SJCRH30 (cell line): ENCODE measurements around the gene LRGUK. TPM values are rescaled to one million over a fixed set of nuclear protein-coding genes. Genes with fewer than 3 reads are reported as not detected.
A peak's percentile ranks its signal among the peaks of the same experiment; 100 is the strongest.

Experiments
- DNase-seq, 2 experiments: peaks; one replicate each; pipeline ENCODE4 v3.0.0-alpha.2; 2015 to 2020
- H3K27ac ChIP-seq: fragments of 250-450 bp; sonication (Bioruptor Pico); 2 replicates; pipeline ENCODE4 v1.5.1; 2020; ENCODE audit warnings: mild to moderate bottlenecking, moderate library complexity
- H3K27me3 ChIP-seq: fragments of 250-450 bp; sonication (Bioruptor Pico); 2 replicates; pipeline ENCODE4 v1.5.1; 2020; ENCODE audit warnings: mild to moderate bottlenecking, moderate library complexity
- H3K36me3 ChIP-seq: fragments of 250-450 bp; sonication (Bioruptor Pico); 2 replicates; pipeline ENCODE4 v1.5.1; 2020; ENCODE audit warnings: mild to moderate bottlenecking, moderate library complexity
- H3K4me1 ChIP-seq: fragments of 250-450 bp; sonication (Bioruptor Pico); 2 replicates; pipeline ENCODE4 v1.5.1; 2020; ENCODE audit warnings: mild to moderate bottlenecking, moderate library complexity
- H3K4me3 ChIP-seq: fragments of 250-450 bp; sonication (Bioruptor Pico); 2 replicates; pipeline ENCODE4 v1.5.1; 2020; ENCODE audit warnings: mild to moderate bottlenecking, moderate library complexity
- H3K9me3 ChIP-seq: fragments of 250-450 bp; sonication (Bioruptor Pico); replicated peaks from 2 replicates; pipeline ENCODE4 v1.5.1; 2020; ENCODE audit warnings: mild to moderate bottlenecking, moderate library complexity
- total RNA-seq: library from RNA; depleted of rRNA; stranded (reverse); fragments of >200 nt; shearing (Covaris generic); gene quantifications from 2 replicates; pipeline ENCODE4 v1.2.3, GENCODE V29; 2014

The LRGUK gene
- total RNA-seq, 1 experiment from 2014 or later: 0.04 TPM

DNA sequence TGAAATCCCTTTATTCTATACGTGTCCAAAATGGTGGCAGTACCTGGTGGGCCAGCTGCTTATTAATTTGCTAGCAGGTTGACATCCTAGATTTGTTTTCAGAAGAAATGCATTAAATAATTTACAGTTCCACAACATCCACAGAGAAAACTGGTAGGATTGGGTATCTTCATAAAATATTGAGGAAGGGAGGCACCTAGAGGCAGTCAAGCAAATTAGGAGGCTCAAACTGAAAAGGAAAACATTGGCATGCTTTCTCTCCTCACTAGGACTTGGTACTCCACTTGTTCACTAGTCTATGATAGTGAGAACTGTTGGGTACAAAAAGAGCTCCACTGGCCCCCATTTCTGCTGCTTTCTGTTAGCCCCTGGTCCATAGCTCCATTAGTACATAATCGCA, 18.3 kb upstream of the LRGUK start:
- Histone ChIP-seq H3K9me3 (no peaks in the 10 kb centered on the region), H3K4me3 (no peak overlapping the region), H3K27ac (no peak overlapping the region)

DNA sequence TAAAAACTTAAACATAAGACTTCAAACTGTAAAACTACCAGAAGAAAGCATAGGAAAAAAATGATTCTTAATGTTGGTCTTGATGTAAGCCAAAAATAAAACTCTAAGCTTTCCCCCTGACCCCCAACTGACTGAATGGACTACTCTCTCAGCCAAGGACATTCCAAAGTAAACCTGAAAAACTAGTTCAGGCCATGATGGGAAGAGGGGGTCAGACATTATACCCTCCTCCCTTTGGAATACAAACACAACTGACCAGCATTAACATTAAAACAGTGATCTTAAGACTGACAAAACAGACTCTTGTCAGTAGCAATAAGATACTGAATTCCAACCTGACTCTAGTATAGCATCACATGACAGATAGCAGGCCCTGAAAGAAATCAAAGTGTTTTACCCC, 13.5 kb upstream of the LRGUK start:
- Histone ChIP-seq H3K27me3 (no peaks in the 10 kb centered on the region), H3K9me3 (0 out of 2 replicates have a peak, but pooled peaks cover 4% of the 10 kb centered on the region), H3K27ac (no peak overlapping the region), H3K4me3 (no peak overlapping the region), H3K4me1 (no peaks in the 10 kb centered on the region), H3K36me3 (no peaks in the 10 kb centered on the region)
- DNase-seq: no peak

More for the DNA sequence above, 18.3 kb upstream of the LRGUK start:
- Histone ChIP-seq H3K4me1 (no peaks in the 10 kb centered on the region), H3K36me3 (no peaks in the 10 kb centered on the region), H3K27me3 (no peaks in the 10 kb centered on the region)
- no peak for DNase-seq

DNA sequence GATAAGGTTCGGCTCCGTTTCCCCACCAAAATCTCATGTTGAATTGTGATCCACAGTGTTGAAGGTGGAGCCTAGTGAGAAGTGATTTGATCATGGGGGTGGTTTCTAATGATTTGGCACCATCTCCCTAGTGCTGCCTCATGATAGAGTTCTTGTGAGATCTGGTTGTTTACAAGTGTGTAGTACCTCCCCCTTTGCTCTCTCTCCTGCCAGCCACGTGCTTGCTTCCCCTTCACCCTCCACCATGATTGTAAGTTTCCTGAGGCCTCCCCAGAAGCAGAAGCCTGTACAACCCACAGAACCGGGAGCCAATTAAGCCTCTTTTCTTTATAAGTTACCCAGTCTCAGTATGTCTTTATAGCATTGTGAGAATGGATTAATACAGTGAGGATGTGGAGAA, 12.1 kb upstream of the LRGUK start:
- Histone ChIP-seq H3K27ac (no peak overlapping the region), H3K4me1 (no peaks in the 10 kb centered on the region), H3K27me3 (no peaks in the 10 kb centered on the region), H3K9me3 (0 out of 2 replicates have a peak, but pooled peaks cover 4% of the 10 kb centered on the region), H3K4me3 (no peak overlapping the region), H3K36me3 (no peaks in the 10 kb centered on the region)
- no peak for DNase-seq

DNA sequence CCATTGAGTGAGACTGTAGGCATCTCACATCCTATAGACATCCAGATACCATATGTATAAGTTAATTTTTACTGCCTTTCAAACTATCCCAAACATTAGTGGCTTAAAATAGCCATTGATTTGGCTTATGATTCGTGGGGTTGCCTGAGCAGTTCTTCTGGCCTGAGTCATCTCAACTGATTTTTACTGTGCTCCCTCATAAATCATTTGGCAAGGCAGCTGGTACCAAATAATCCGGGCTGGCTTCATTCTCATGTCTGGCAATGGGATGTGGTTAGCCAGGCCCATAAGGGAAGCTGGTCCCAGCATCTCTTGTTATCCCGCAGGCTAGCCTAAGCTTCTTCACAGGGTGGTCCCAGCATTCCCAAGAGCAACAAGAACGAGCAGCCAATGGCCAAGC, 6.7 kb upstream of the LRGUK start:
- H3K4me1 ChIP-seq: no peaks in the 10 kb centered on the region
- no peaks in the 10 kb centered on the region for H3K9me3 ChIP-seq
- no peak overlapping the region for H3K27ac ChIP-seq
- no peaks in the 10 kb centered on the region; the same call in 1 of the 2 replicates for H3K27me3 ChIP-seq
- no peaks in the 10 kb centered on the region for H3K36me3 ChIP-seq
- DNase-seq: peak; percentile 37 to 39
- no peak overlapping the region for H3K4me3 ChIP-seq

DNA sequence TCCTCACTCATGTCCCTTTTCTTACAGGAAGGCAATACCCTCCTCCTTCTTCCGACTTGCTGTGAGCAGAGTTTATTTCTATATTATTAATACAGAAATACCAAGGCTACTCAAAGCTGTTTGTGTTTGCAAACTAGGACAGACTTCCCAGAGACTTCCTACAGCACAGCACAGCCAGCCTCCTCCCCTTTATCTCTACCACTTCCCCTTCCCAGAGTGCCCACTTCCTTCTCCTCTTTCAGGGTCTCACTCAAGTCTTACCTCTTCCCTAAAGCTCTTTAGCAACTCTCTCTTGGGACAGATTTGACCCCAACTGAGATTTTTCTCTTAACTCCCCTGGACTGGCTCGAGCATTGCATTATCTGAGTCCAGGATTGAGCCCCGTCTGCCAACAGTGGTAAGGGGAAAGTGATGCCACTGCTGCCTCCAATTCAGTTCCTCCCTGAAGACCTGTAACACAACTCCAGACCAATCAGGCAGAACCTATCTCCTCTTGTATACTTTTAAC, 5.5 kb upstream of the LRGUK start:
- H3K36me3 ChIP-seq: no peaks in the 10 kb centered on the region
- DNase-seq: no peak
- no peak overlapping the region for H3K27ac ChIP-seq
- H3K9me3 ChIP-seq: no peaks in the 10 kb centered on the region
- H3K4me3 ChIP-seq: no peak overlapping the region
- H3K27me3 ChIP-seq: no peaks in the 10 kb centered on the region; the same call in 1 of the 2 replicates
- no peaks in the 10 kb centered on the region for H3K4me1 ChIP-seq

DNA sequence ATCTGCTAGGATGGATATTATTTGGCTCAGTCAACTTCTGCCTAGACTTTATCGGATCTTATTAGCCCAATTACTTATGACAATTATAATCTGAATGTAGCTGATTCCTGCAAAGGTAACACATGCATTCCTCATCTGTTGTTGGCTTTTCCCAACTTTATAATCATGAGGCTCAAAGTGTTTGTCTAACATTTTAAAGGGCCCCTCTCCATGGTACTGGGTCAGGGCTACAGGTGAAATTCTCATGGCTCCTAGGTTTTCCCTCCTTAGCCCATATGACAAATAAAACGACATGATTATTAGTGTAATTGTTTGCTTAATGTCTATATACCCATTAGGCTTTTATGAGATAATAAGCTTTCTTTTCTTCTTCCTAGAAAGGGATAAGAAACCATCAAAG, 4.2 kb upstream of the LRGUK start:
- Histone ChIP-seq H3K36me3 (no peaks in the 10 kb centered on the region), H3K27ac (no peak overlapping the region), H3K4me3 (no peak overlapping the region), H3K9me3 (no peaks in the 10 kb centered on the region), H3K27me3 (no peaks in the 10 kb centered on the region; the same call in 1 of the 2 replicates), H3K4me1 (no peaks in the 10 kb centered on the region)
- DNase-seq: no peak

DNA sequence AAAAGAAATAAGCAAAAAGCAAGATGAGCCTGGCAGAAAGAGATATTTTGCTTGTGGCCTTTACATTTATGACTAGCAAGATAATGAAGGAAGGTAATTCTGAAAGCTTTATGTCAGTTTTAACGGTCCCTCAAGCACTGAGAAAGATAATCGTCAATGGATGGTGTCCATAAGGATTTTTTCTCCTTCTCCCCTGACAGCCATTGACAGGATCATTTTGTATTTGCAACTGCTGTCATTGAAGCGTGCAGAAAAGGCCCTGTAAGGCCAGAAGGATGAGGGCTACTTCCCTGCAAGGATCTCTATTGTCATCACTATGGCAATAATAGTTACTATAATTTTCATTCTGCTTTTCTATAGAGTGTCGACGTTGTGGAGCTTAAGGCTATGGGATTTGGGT, 994 bp upstream of the LRGUK start:
- no peak for DNase-seq
- H3K4me1 ChIP-seq: no peaks in the 10 kb centered on the region
- H3K4me3 ChIP-seq: no peak overlapping the region
- H3K36me3 ChIP-seq: no peaks in the 10 kb centered on the region
- H3K27me3 ChIP-seq: no peaks in the 10 kb centered on the region; the same call in 1 of the 2 replicates
- no peaks in the 10 kb centered on the region for H3K9me3 ChIP-seq
- no peak overlapping the region for H3K27ac ChIP-seq

DNA sequence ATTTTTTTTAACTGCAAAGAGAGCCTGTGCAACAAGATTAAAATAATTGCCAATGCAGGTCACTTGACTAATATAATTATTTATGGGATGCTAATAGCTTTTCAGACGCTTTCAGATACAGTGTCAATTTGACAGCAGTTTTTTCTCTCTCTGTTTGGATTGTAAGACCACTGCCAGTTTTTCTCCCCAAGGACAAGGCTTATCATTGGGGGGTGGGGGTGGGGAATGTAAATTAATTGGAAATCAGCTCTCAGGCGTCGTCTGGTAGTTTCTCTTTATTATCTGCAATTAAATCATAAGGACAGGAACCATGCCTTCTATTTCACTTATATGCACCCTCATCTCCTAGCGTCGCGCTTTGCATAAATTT, 559 bp upstream of the LRGUK start:
- Histone ChIP-seq H3K4me1 (no peaks in the 10 kb centered on the region), H3K27ac (no peak overlapping the region), H3K27me3 (no peaks in the 10 kb centered on the region; the same call in 1 of the 2 replicates), H3K9me3 (no peaks in the 10 kb centered on the region), H3K4me3 (no peak overlapping the region), H3K36me3 (no peaks in the 10 kb centered on the region)
- DNase-seq: no peak

DNA sequence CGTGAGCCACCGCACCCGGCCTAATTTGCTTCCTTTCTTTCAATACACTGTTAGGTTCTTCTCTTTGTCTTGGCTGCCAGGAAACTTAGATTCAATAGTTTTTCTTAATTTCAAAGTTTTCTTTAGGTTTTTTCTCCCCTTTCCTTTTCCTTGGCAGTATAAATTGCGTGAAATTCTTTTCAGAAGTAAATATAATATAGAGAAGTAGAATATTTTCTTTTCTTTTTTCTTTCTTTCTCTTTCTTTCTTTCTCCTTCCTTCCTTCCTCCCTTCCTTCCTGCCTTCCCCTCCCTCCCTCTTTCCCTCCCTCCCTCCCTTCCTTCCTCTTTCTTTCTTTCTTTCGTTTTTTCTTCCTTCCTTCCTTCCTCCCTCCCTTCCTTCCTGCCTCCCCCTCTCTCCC, 1.7 kb downstream of the LRGUK start:
- Histone ChIP-seq H3K4me1 (no peaks in the 10 kb centered on the region), H3K4me3 (no peak overlapping the region), H3K27me3 (no peaks in the 10 kb centered on the region; the same call in 1 of the 2 replicates), H3K9me3 (no peaks in the 10 kb centered on the region), H3K36me3 (no peaks in the 10 kb centered on the region), H3K27ac (no peak overlapping the region)
- DNase-seq: no peak

DNA sequence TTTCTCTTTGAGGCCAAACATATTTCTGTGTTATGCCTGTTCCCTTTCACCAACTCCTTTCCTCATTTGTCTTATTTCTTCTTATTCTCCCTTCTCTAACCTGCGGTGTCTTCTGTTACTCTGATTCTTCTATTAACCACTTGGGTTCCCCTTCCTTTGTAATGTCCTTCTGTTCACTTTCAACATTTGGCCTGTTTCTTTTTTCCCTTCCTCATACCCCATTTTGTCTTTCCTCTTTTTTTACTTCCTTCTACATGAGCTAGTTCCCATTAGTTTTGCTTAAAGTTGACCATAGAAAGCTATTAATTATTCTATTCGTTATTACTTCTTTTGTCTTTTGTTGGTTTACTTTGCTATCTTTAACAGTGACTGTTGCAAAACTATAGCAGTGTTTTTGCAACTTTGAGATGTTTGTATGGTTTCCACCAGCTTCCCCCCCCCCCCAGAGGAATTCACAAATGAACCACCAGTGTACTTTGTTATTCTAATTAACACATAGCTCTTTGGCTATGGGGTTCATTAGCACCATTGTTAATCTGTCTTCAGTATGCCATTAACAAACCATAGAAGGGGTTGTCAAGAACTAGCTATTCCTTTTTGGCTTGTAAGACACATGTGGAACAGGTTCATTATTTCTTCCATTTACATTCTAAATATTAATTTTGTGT, 2.9 kb downstream of the LRGUK start:
- Histone ChIP-seq H3K27me3 (no peaks in the 10 kb centered on the region; the same call in 1 of the 2 replicates), H3K4me1 (no peaks in the 10 kb centered on the region), H3K4me3 (no peak overlapping the region), H3K27ac (no peak overlapping the region), H3K9me3 (no peaks in the 10 kb centered on the region), H3K36me3 (no peaks in the 10 kb centered on the region)
- no peak for DNase-seq

DNA sequence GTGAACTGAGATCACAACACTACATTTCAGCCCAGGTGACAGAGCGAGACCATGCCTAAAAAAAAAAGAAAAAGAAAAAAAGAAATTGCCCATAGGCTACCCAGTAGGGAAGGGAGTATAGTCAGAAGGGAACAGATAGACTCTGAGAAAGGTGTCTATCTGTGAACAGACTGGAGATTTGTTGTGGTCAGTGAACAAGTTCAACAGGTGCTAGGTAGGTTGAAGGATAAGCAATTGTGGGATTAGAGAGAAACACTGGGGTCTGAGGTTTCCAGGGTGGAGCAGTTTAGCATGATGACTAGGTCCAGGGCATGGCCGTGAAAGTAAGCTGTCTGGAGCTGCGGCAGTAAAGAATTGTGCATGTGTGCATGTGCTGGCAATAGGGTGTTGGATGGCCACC, 6.9 kb downstream of the LRGUK start:
- no peak overlapping the region for H3K27ac ChIP-seq
- no peaks in the 10 kb centered on the region for H3K9me3 ChIP-seq
- no peak overlapping the region for H3K4me3 ChIP-seq
- H3K27me3 ChIP-seq: no peaks in the 10 kb centered on the region
- no peak for DNase-seq
- no peaks in the 10 kb centered on the region for H3K4me1 ChIP-seq
- H3K36me3 ChIP-seq: no peaks in the 10 kb centered on the region

DNA sequence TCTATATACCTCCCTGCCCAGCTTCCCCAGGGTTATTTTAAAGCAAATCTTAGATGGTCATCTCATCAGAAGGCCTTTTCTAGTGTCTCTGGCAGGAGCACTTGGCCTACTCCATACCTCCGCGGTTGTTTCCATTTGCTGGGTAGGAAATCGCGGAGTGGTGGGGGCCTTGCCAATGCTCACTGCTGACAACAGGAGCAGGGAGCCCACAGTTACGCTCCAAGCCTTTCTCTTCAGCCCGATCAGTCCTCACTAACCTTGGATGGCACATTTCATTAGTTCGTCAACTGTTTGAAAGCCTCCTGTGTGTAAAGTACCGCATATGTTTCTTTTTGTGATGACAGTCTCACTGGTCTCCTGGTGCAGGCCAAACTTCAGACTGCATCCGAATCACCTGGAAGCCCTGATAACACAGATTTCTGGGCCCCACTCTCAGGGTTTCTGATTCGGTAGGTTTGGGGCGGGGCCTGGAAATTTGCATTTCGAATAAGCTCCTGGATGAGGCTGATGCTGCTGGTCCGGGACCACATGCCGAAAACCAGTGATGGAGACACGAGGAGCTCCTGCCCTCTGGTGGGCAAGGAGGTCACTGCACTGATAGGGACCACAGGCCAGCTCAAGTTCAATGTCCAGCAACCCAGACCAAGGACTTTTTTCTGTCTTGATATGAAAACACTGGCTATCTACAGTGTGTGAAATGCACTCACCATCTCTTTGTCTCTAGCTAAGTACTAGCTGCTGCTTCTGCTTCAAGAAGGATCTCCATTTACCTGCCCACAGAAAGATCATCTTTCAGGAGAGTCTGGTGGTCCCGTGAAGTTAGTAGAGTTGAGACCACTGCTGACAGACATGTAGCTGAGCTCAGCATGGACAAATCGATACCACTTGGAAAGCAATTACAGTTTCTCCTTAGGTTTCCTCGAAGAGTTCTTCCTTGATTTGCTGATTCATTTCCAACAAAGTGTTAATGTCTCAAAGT, 14.0 kb downstream of the LRGUK start:
- no peak overlapping the region for H3K27ac ChIP-seq
- peak; percentile 66 to 85 for DNase-seq
- H3K27me3 ChIP-seq: no peaks in the 10 kb centered on the region

DNA sequence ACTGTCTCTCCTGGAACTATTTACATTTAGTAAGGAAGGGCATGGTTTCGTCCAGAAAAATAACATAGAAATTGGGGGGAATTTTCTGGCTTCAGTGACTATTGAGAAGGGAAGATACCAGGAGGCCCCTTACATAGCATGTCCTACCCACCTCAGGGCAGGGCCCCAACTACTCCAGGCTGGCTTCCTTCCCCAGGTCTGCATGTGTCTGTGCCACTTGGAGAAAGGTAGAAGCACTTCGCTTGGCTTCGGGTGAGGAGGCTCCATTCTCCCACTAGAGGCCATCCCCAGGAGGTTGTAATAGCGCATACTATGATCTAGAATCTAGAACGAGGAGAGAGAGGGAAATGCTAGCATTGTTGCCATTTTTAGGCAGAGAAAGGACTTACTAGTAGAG, 14.7 kb downstream of the LRGUK start:
- Histone ChIP-seq H3K27me3 (0 out of 2 replicates have a peak, but pooled peaks cover 2% of the 10 kb centered on the region), H3K9me3 (no peaks in the 10 kb centered on the region), H3K27ac (no peak overlapping the region), H3K36me3 (no peaks in the 10 kb centered on the region), H3K4me1 (no peaks in the 10 kb centered on the region), H3K4me3 (no peak overlapping the region)
- DNase-seq: no peak

More for the DNA sequence above, 14.0 kb downstream of the LRGUK start:
- Histone ChIP-seq H3K4me1 (no peaks in the 10 kb centered on the region), H3K9me3 (no peaks in the 10 kb centered on the region), H3K36me3 (no peaks in the 10 kb centered on the region), H3K4me3 (no peak overlapping the region)

DNA sequence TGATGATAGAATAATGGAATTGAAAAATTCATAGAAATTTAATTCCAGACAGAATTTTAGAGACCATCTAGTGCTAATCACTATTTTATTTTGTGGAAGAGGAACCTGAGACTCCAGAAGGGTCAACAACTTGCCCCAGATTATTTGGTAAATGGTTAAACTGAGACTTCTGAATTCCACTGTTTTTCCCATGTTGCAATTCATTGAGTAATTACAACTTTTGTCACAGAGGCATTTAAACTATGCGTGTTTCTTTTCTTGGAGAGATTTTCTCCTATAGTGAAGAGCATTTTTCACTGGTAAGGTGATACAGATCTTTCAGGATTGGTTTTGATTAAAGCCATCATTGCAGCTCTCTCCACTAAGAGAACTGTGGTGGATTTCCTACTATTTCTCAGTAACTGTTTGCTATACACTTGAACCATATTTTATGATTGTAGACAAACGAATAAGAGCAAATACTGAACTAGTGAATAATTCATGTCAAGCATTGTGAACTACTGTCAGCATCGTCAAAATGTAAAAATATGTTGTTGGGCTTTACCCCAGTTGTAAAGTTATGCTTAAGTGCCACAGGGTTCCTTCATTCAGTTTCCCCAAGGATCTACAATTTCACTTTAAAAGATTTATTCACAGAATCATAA, 26.5 kb downstream of the LRGUK start:
- no peak for DNase-seq
- H3K4me3 ChIP-seq: no peak overlapping the region
- no peak overlapping the region for H3K27ac ChIP-seq
- no peaks in the 10 kb centered on the region for H3K9me3 ChIP-seq
- H3K4me1 ChIP-seq: no peaks in the 10 kb centered on the region
- no peaks in the 10 kb centered on the region for H3K36me3 ChIP-seq
- H3K27me3 ChIP-seq: no peaks in the 10 kb centered on the region; the same call in 1 of the 2 replicates
